Endothelial cell of umbilical vein (primary cell): Measurements from ENCODE around the gene OSBPL5. TPM values are rescaled to one million over a fixed set of nuclear protein-coding genes. Genes with fewer than 3 reads are reported as not detected.

Source experiments
- BruUV-seq: library from RNA; stranded (reverse); fragments of 400-500 nt; replicated peaks from 2 replicates; lab custom pipeline; 2021; lab: Mats Ljungman, UMichigan
- CTCF ChIA-PET: fragments of 300-600, 350-600 bp; sonication (Branson Sonifier 250); formaldehyde crosslinking; loops from one replicate; lab custom pipeline; 2021; ENCODE audit warnings: antibody characterized with exemption, inconsistent platforms; lab: Charles Lee
- POLR2A ChIA-PET: fragments of 300-600, 350-600 bp; sonication (Branson Sonifier 250); formaldehyde crosslinking; loops from one replicate; lab custom pipeline; 2021; ENCODE audit warnings: antibody characterized with exemption, inconsistent platforms; lab: Charles Lee
- DNase-seq: peaks from one replicate; pipeline ENCODE4 v3.0.0-alpha.2; 2011; ENCODE audit warnings: low read depth, low spot score
- FAIRE-seq: peaks from 2 replicates; lab custom pipeline; 2011; peaks lifted over from hg19 to GRCh38; lab: Jason Lieb, UNC
- H2AFZ ChIP-seq: 2 replicates; pipeline ENCODE4 v1.6.0; 2012; ENCODE audit warnings: low read depth, low read length, control low read depth, inconsistent platforms
- H3K27ac ChIP-seq: 2 replicates; pipeline ENCODE4 v1.5.1; 2011; ENCODE audit warnings: low read depth, mild to moderate bottlenecking, control low read depth, low read length, moderate library complexity; ENCODE audit not compliant: insufficient read depth
- H3K27me3 ChIP-seq, 2 experiments: 2 replicates each; pipeline versions ENCODE4 v1.6.0 to v1.6.1; 2011; ENCODE audit warnings: low read length in 2 of 2, mixed read lengths in 1 of 2; ENCODE audit not compliant: control insufficient read depth in 2 of 2, insufficient read depth in 2 of 2
- H3K36me3 ChIP-seq, 2 experiments: 2 replicates in 1 of 2; 3 replicates in 1 of 2; pipeline ENCODE4 v1.5.1; 2011; ENCODE audit warnings: low read length in 2 of 2, mild to moderate bottlenecking in 1 of 2, moderate library complexity in 1 of 2; ENCODE audit not compliant: control insufficient read depth in 2 of 2, insufficient read depth in 2 of 2; ENCODE audit errors: extremely low read depth in 1 of 2
- H3K4me1 ChIP-seq: 3 replicates; pipeline ENCODE4 v1.5.1; 2011; ENCODE audit warnings: mild to moderate bottlenecking, low read length; ENCODE audit not compliant: control insufficient read depth, insufficient read depth; ENCODE audit errors: extremely low read depth
- H3K4me2 ChIP-seq: 2 replicates; pipeline ENCODE4 v1.6.1; 2011; ENCODE audit warnings: low read length, control low read depth, mixed read lengths; ENCODE audit not compliant: insufficient read depth
- H3K4me3 ChIP-seq, 3 experiments: fragments of 200-600 bp in 1 of 3; sonication (generic), shearing (Covaris generic) in 1 of 3; replicated peaks in 1 of 3; 2 replicates each; pipeline ENCODE4 v1.5.1; 2011 to 2016; ENCODE audit warnings: control low read depth in 3 of 3, low read length in 3 of 3, mild to moderate bottlenecking in 2 of 3, inconsistent platforms in 1 of 3, low read depth in 1 of 3, moderate library complexity in 1 of 3; ENCODE audit not compliant: insufficient read depth in 1 of 3
- H3K79me2 ChIP-seq: 2 replicates; pipeline ENCODE4 v1.6.0; 2012; ENCODE audit warnings: low read length, inconsistent platforms; ENCODE audit not compliant: control insufficient read depth, insufficient read depth
- H3K9ac ChIP-seq: replicated peaks from 2 replicates; pipeline ENCODE3; 2011; ENCODE audit warnings: low read length, control low read depth; ENCODE audit not compliant: insufficient read depth; ENCODE audit errors: extremely low read depth
- H3K9me1 ChIP-seq: replicated peaks from 3 replicates; pipeline ENCODE4 v1.6.0; 2011; ENCODE audit warnings: mild to moderate bottlenecking, low read length; ENCODE audit not compliant: control insufficient read depth, insufficient read depth; ENCODE audit errors: extremely low read depth
- H3K9me3 ChIP-seq: replicated peaks from 2 replicates; pipeline ENCODE4 v1.5.1; 2012; ENCODE audit warnings: low read length, inconsistent platforms; ENCODE audit not compliant: control insufficient read depth, insufficient read depth
- H4K20me1 ChIP-seq: replicated peaks from 2 replicates; pipeline ENCODE3; 2011; ENCODE audit warnings: mild to moderate bottlenecking, low read length; ENCODE audit not compliant: control insufficient read depth, insufficient read depth; ENCODE audit errors: extremely low read depth
- EZH2 ChIP-seq: IDR thresholded peaks from 2 replicates; pipeline ENCODE4 v1.6.1; 2012; ENCODE audit warnings: borderline replicate concordance, low read depth, mild to moderate bottlenecking, moderate library complexity, low read length, inconsistent platforms; ENCODE audit not compliant: severe bottlenecking
- FOS ChIP-seq: IDR thresholded peaks from 2 replicates; pipeline ENCODE4 v1.6.1; 2011; ENCODE audit warnings: mild to moderate bottlenecking, low read length, moderate library complexity, borderline replicate concordance; ENCODE audit not compliant: insufficient read depth
- GATA2 ChIP-seq: IDR thresholded peaks from 2 replicates; pipeline ENCODE4 v1.7.0; 2011; ENCODE audit warnings: low read depth, mild to moderate bottlenecking, moderate library complexity, mixed read lengths, low read length; ENCODE audit not compliant: insufficient read length, insufficient read depth
- JUN ChIP-seq: IDR thresholded peaks from 2 replicates; pipeline ENCODE4 v1.6.1; 2011; ENCODE audit warnings: borderline replicate concordance, low read depth; ENCODE audit not compliant: insufficient read length, insufficient read depth
- MYC ChIP-seq: IDR thresholded peaks from one replicate; pipeline ENCODE4 v1.6.1; 2011; ENCODE audit warnings: mild to moderate bottlenecking, low read depth, low read length
- POLR2A ChIP-seq: IDR thresholded peaks from 2 replicates; pipeline ENCODE4 v1.6.1; 2012; ENCODE audit warnings: low read depth, mild to moderate bottlenecking, control low read depth, low read length
- POLR2AphosphoS5 ChIP-seq: IDR thresholded peaks from 2 replicates; pipeline ENCODE4 v1.6.1; 2012; ENCODE audit warnings: low read depth, mild to moderate bottlenecking, control low read depth, low read length, moderate library complexity; ENCODE audit not compliant: insufficient read depth
- dilution Hi-C: fragments of 300-500 bp; cut with MboI; formaldehyde crosslinking; loops from one replicate; pipeline ENCODE4 v1.15.0; 2019; ENCODE audit warnings: low sequenced_read_pairs; ENCODE audit not compliant: extremely low pct_ligation_motif_present
- intact Hi-C: fragments of 100-400 bp; cut with micrococcal nuclease; formaldehyde crosslinking; loops from one replicate; pipeline ENCODE4 v1.10.0; 2022
- polyA plus RNA-seq, 4 experiments: library from polyadenylated mRNA; depleted of rRNA in 3 of 4; stranded (reverse) in 3 of 4; unstranded in 1 of 4; fragments of >200 nt; gene quantifications; 2 replicates each; pipeline versions ENCODE4 v1.2.1 to v1.2.3, GENCODE V29; 2011 to 2012; ENCODE audit warnings: missing spikeins in 1 of 4
- total RNA-seq: library from RNA; stranded (reverse); gene quantifications from 2 replicates; pipeline ENCODE4 v1.2.3, GENCODE V29; 2021
- TF ChIP-seq, protein P1 (sequence below): IDR thresholded peaks from 2 replicates; pipeline ENCODE4 v1.6.1; 2011; ENCODE audit not compliant: insufficient read depth, insufficient read length
- TF ChIP-seq, protein P2 (sequence below), 2 donors: IDR thresholded peaks; 1 replicate in 1 of 2; 2 replicates in 1 of 2; pipeline ENCODE4 v1.5.1; 2011; ENCODE audit warnings: low read length in 2 of 2, mild to moderate bottlenecking in 2 of 2, moderate library complexity in 2 of 2, control low read depth in 1 of 2, inconsistent platforms in 1 of 2, low read depth in 1 of 2; ENCODE audit not compliant: insufficient read depth in 1 of 2; ENCODE audit errors: extremely low read depth in 1 of 2

OSBPL5 gene
- total and polyA plus RNA-seq, 2 donors (not counting 3 experiments of a cell fraction or from before 2014, with no cell fraction given), result 8.7 to 37.7 TPM

DNA sequence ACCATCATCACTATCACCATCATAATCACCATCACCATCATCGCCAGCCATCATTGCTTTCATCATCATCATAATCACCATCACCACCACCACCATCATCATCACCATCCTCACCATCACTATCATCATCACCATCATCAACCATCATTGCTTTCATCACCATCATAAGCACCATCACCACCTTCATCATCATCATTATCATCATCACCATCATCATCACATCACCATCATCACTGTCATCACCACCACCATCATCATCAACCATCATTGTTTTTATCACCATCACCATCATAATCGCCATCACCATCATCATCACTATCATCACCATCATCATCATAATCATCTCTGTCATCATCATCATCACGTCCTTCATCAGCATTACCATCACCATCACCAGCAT is 9.3 kb upstream of the OSBPL5 start:
- no TSS peak for BruUV-seq
- Histone ChIP-seq H3K27me3 (no peaks in the 10 kb centered on the region), H2AFZ (no peak overlapping the region), H3K4me3 (no peak overlapping the region), H3K36me3 (no peaks in the 10 kb centered on the region), H3K4me2 (no peak overlapping the region), H3K4me1 (peaks cover 2% of the 10 kb centered on the region), H3K9ac (no peak overlapping the region), H3K9me1 (no peaks in the 10 kb centered on the region), H3K79me2 (no peaks in the 10 kb centered on the region), H3K27ac (no peak overlapping the region), H4K20me1 (no peaks in the 10 kb centered on the region), H3K9me3 (no peaks in the 10 kb centered on the region)
- no peak for TF ChIP-seq POLR2AphosphoS5
- TF ChIP-seq EZH2, result no peak
- no peak for TF ChIP-seq MYC
- TF ChIP-seq, protein P1, sequence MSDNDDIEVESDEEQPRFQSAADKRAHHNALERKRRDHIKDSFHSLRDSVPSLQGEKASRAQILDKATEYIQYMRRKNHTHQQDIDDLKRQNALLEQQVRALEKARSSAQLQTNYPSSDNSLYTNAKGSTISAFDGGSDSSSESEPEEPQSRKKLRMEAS, result no peak
- no peak for TF ChIP-seq JUN
- no peak for TF ChIP-seq GATA2
- TF ChIP-seq FOS, result no peak
- no peak for TF ChIP-seq POLR2A
- TF ChIP-seq, protein P2, sequence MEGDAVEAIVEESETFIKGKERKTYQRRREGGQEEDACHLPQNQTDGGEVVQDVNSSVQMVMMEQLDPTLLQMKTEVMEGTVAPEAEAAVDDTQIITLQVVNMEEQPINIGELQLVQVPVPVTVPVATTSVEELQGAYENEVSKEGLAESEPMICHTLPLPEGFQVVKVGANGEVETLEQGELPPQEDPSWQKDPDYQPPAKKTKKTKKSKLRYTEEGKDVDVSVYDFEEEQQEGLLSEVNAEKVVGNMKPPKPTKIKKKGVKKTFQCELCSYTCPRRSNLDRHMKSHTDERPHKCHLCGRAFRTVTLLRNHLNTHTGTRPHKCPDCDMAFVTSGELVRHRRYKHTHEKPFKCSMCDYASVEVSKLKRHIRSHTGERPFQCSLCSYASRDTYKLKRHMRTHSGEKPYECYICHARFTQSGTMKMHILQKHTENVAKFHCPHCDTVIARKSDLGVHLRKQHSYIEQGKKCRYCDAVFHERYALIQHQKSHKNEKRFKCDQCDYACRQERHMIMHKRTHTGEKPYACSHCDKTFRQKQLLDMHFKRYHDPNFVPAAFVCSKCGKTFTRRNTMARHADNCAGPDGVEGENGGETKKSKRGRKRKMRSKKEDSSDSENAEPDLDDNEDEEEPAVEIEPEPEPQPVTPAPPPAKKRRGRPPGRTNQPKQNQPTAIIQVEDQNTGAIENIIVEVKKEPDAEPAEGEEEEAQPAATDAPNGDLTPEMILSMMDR (IDR thresholded peaks at IDR 0.05; ENCODE audit: extremely low read depth in 1 of 2, insufficient read depth in 1 of 2, low read depth in 1 of 2, low read length in 2 of 2), result no peak
- dilution Hi-C loops, result no loop called here
- intact Hi-C loops, result no loop called here
- no peak for DNase-seq
- POLR2A ChIA-PET, result no interaction called here
- CTCF ChIA-PET, result no interaction called here
- no peak for FAIRE-seq
